ENCODE measurements around the gene TAF10. TPM values are rescaled to one million over a fixed set of nuclear protein-coding genes. Genes with fewer than 3 reads are reported as not detected.

Gene TAF10
- total RNA-seq, 1 experiment from 2014 or later = 51.5 TPM

- H3K9me2 ChIP-seq (ENCODE audit: insufficient read depth) = no peaks in the 10 kb centered on the region
- H3K27me3 ChIP-seq (ENCODE audit: insufficient read depth, low read depth) = no peaks in the 10 kb centered on the region
- no peak overlapping the region for H3K27ac ChIP-seq
- BruUV-seq (replicated peaks) = no TSS peak
- ChIA-PET POLR2A (ENCODE audit: unreplicated experiment) (no interaction called here), CTCF (no interaction called here)
- intact Hi-C loops (cut with micrococcal nuclease; ENCODE audit: unreplicated experiment) = no loop called here
- H3K79me2 ChIP-seq (ENCODE audit: low read depth) = no peaks in the 10 kb centered on the region
- no peaks in the 10 kb centered on the region for H4K20me1 ChIP-seq (ENCODE audit: insufficient read depth)
- no peaks in the 10 kb centered on the region for H3F3A ChIP-seq (ENCODE audit: insufficient read depth, low read depth)
- TF ChIP-seq CTCF (conservative IDR thresholded peaks at IDR 0.05) = no peak
- TF ChIP-seq EZH2 (IDR thresholded peaks at IDR 0.05; ENCODE audit: low read depth) = no peak
- H3K4me1 ChIP-seq (replicated peaks; ENCODE audit: insufficient read depth) = no peaks in the 10 kb centered on the region
- no peak overlapping the region for H3K4me3 ChIP-seq
- H3K9me3 ChIP-seq (ENCODE audit: insufficient read depth, low read depth) = no peaks in the 10 kb centered on the region; the same call in 1 of the 2 replicates
- DNase-seq = no peak
- no peaks in the 10 kb centered on the region for H3K36me3 ChIP-seq (ENCODE audit: low read depth)
- H3K4me2 ChIP-seq = no peak overlapping the region
- H2AFZ ChIP-seq = no peak overlapping the region
Measured at GRCh38 chr11:6586434-6587359, 25.3 kb downstream of the TAF10 start.

GRCh38 chr11:6584528-6584927 lies 27.5 kb downstream of the TAF10 start:
- intact Hi-C loops (cut with micrococcal nuclease; ENCODE audit: unreplicated experiment) = no loop called here
- Histone ChIP-seq H3K36me3 (ENCODE audit: low read depth) (no peaks in the 10 kb centered on the region), H3K27ac (no peak overlapping the region), H3K4me2 (no peak overlapping the region), H3K79me2 (ENCODE audit: low read depth) (no peaks in the 10 kb centered on the region), H3F3A (ENCODE audit: insufficient read depth, low read depth) (no peaks in the 10 kb centered on the region), H4K20me1 (ENCODE audit: insufficient read depth) (no peaks in the 10 kb centered on the region), H3K4me1 (replicated peaks; ENCODE audit: insufficient read depth) (no peaks in the 10 kb centered on the region), H3K9me3 (ENCODE audit: insufficient read depth, low read depth) (no peaks in the 10 kb centered on the region; the same call in 1 of the 2 replicates), H3K9me2 (ENCODE audit: insufficient read depth) (no peaks in the 10 kb centered on the region), H3K27me3 (ENCODE audit: insufficient read depth, low read depth) (no peaks in the 10 kb centered on the region), H3K4me3 (no peak overlapping the region), H2AFZ (no peak overlapping the region)
- ChIA-PET CTCF (no interaction called here), POLR2A (ENCODE audit: unreplicated experiment) (no interaction called here)
- no peak for DNase-seq
- TF ChIP-seq EZH2 (IDR thresholded peaks at IDR 0.05; ENCODE audit: low read depth) (no peak), CTCF (conservative IDR thresholded peaks at IDR 0.05) (no peak)
- no TSS peak for BruUV-seq (replicated peaks)

GRCh38 chr11:6583584-6583983 lies 28.4 kb downstream of the TAF10 start:
- no peaks in the 10 kb centered on the region for H3K9me2 ChIP-seq (ENCODE audit: insufficient read depth)
- no TSS peak for BruUV-seq (replicated peaks)
- no peaks in the 10 kb centered on the region for H3K27me3 ChIP-seq (ENCODE audit: insufficient read depth, low read depth)
- no peak for DNase-seq
- no peaks in the 10 kb centered on the region for H3K4me1 ChIP-seq (replicated peaks; ENCODE audit: insufficient read depth)
- intact Hi-C loops (cut with micrococcal nuclease; ENCODE audit: unreplicated experiment) = no loop called here
- H3K4me3 ChIP-seq = no peak overlapping the region
- H3K9me3 ChIP-seq (ENCODE audit: insufficient read depth, low read depth) = no peaks in the 10 kb centered on the region; the same call in 1 of the 2 replicates
- POLR2A ChIA-PET (ENCODE audit: unreplicated experiment) = no interaction called here
- no peaks in the 10 kb centered on the region for H3F3A ChIP-seq (ENCODE audit: insufficient read depth, low read depth)
- no peaks in the 10 kb centered on the region for H4K20me1 ChIP-seq (ENCODE audit: insufficient read depth)
- H3K4me2 ChIP-seq = no peak overlapping the region
- H2AFZ ChIP-seq = no peak overlapping the region
- no peaks in the 10 kb centered on the region for H3K36me3 ChIP-seq (ENCODE audit: low read depth)
- CTCF ChIA-PET = no interaction called here
- TF ChIP-seq CTCF (conservative IDR thresholded peaks at IDR 0.05) = no peak
- TF ChIP-seq EZH2 (IDR thresholded peaks at IDR 0.05; ENCODE audit: low read depth) = no peak
- no peaks in the 10 kb centered on the region for H3K79me2 ChIP-seq (ENCODE audit: low read depth)
- H3K27ac ChIP-seq = no peak overlapping the region

Data from PC-9 (cell line).